DMS79 treated with DMSO at 0.1 percent for 48 hours (cell line): Measurements from ENCODE around the gene HAGHL.
"Not testable (repeated sequence)": the region's sequence is repeated elsewhere in the genome, so short reads cannot be mapped to it uniquely, and the experiment has no call there.

Experiments
- DNase-seq: peaks from one replicate; lab custom pipeline; 2025; lab: John Stamatoyannopoulos, UW

Gene HAGHL

GRCh38 chr16:774086-775001, 47.4 kb downstream of the HAGHL start:
- DNase-seq, result no peak

GRCh38 chr16:775236-775796, 48.4 kb downstream of the HAGHL start:
- DNase-seq, result no peak

- DNase-seq, result not testable (repeated sequence)
Observed at GRCh38 chr16:776298-776697, 49.4 kb downstream of the HAGHL start.

- DNase-seq, result no peak
Observed at GRCh38 chr16:776824-777223, 49.9 kb downstream of the HAGHL start.

GRCh38 chr16:777826-778225, 50.9 kb downstream of the HAGHL start:
- no peak for DNase-seq

- DNase-seq, result no peak
Observed at GRCh38 chr16:778447-778846, 51.5 kb downstream of the HAGHL start.

GRCh38 chr16:778909-779527, 52.1 kb downstream of the HAGHL start:
- no peak for DNase-seq
